ENCODE results near the gene PRRC1. TPM values are rescaled to one million over a fixed set of nuclear protein-coding genes. Genes with fewer than 3 reads are reported as not detected.

PRRC1 gene
- total RNA-seq, 2 donors from 2014 or later, result 37.0 to 44.0 TPM

DNA sequence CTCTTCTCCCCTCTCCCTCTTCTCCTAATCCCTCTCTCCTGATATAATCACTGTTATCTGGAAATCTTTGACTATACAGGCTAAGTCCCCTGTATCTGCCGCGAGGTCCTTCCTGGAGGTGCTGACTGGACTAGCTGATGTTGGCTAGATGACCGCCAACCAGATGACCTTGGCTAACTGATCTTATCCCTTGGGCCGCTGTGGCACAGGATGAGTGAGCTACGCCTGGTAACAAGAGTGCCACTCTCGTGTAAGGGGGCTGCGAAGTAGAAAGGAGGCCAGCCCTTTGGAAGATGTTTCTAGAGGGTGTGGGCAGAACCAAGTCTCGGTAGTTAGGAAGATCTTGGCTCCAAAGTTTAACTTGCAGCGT, 345 bp upstream of the PRRC1 start:
- no peaks in the 10 kb centered on the region for H3K27me3 ChIP-seq (replicated peaks; ENCODE audit: insufficient read depth)
- H3K4me3 ChIP-seq, result peak overlapping the region; percentile 46 to 92
- no peak for DNase-seq (ENCODE audit: low spot score)
- intact Hi-C loops (cut with DNase I), result no loop called here
- H3K27ac ChIP-seq, result no peak overlapping the region
- H3K36me3 ChIP-seq, result no peaks in the 10 kb centered on the region
- no peaks in the 10 kb centered on the region for H3K9me3 ChIP-seq
- WGBS, result 8% methylated on average over 9 of the region's 9 CpGs
- TF ChIP-seq, protein P1, sequence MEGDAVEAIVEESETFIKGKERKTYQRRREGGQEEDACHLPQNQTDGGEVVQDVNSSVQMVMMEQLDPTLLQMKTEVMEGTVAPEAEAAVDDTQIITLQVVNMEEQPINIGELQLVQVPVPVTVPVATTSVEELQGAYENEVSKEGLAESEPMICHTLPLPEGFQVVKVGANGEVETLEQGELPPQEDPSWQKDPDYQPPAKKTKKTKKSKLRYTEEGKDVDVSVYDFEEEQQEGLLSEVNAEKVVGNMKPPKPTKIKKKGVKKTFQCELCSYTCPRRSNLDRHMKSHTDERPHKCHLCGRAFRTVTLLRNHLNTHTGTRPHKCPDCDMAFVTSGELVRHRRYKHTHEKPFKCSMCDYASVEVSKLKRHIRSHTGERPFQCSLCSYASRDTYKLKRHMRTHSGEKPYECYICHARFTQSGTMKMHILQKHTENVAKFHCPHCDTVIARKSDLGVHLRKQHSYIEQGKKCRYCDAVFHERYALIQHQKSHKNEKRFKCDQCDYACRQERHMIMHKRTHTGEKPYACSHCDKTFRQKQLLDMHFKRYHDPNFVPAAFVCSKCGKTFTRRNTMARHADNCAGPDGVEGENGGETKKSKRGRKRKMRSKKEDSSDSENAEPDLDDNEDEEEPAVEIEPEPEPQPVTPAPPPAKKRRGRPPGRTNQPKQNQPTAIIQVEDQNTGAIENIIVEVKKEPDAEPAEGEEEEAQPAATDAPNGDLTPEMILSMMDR (IDR thresholded peaks at IDR 0.05), result no peak
- TF ChIP-seq POLR2AphosphoS5 (IDR thresholded peaks at IDR 0.05), result no peak
- no peaks in the 10 kb centered on the region for H3K4me1 ChIP-seq (replicated peaks)

DNA sequence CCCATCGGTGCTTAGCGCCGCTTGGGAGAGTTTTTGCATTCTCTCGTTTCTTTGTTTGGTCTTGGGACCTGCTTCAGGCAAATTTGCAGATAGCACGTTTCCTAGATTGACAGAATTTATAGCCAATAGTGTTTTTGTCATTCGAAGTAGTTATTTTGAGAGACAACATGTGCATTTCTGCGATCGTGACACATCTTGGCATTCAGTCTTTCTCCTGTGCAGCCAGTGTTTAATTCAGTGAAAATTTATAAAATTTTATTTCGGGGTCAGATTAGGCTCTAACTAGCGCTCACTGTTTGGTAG, 830 bp downstream of the PRRC1 start:
- intact Hi-C loops (cut with DNase I), result no loop called here
- Histone ChIP-seq H3K36me3 (no peaks in the 10 kb centered on the region), H3K27ac (peak overlapping the region in 1 of 2 donors; percentile 52), H3K4me3 (peak overlapping the region; percentile 46 to 92), H3K9me3 (no peaks in the 10 kb centered on the region), H3K4me1 (replicated peaks) (no peaks in the 10 kb centered on the region), H3K27me3 (replicated peaks; ENCODE audit: insufficient read depth) (no peaks in the 10 kb centered on the region)
- DNase-seq (ENCODE audit: low spot score), result no peak
- WGBS, result 4% methylated on average over 10 of the region's 10 CpGs
- TF ChIP-seq POLR2A (IDR thresholded peaks at IDR 0.05) (no peak), POLR2AphosphoS5 (IDR thresholded peaks at IDR 0.05) (no peak)
- TF ChIP-seq, protein P1 (IDR thresholded peaks at IDR 0.05), result no peak

- intact Hi-C loops (cut with DNase I), result no loop called here
- Histone ChIP-seq H3K27me3 (replicated peaks; ENCODE audit: insufficient read depth) (no peaks in the 10 kb centered on the region), H3K4me3 (no peak overlapping the region), H3K4me1 (replicated peaks) (no peaks in the 10 kb centered on the region), H3K27ac (no peak overlapping the region), H3K36me3 (no peaks in the 10 kb centered on the region), H3K9me3 (no peaks in the 10 kb centered on the region)
- TF ChIP-seq POLR2A (IDR thresholded peaks at IDR 0.05), result no peak
- TF ChIP-seq, protein P1 (IDR thresholded peaks at IDR 0.05), result no peak
- no peak for TF ChIP-seq POLR2AphosphoS5 (IDR thresholded peaks at IDR 0.05)
- DNase-seq (ENCODE audit: low spot score), result no peak
- 83% methylated on average over 4 of the region's 4 CpGs for WGBS
These were observed 2.1 kb downstream of the PRRC1 start for GRCh38 chr5:127519527-127519926.

- Histone ChIP-seq H3K9me3 (no peaks in the 10 kb centered on the region), H3K4me1 (replicated peaks) (no peaks in the 10 kb centered on the region), H3K4me3 (no peak overlapping the region), H3K27ac (no peak overlapping the region), H3K36me3 (no peaks in the 10 kb centered on the region), H3K27me3 (replicated peaks; ENCODE audit: insufficient read depth) (no peaks in the 10 kb centered on the region)
- DNase-seq (ENCODE audit: low spot score), result no peak
- TF ChIP-seq, protein P1 (IDR thresholded peaks at IDR 0.05), result no peak
- TF ChIP-seq POLR2AphosphoS5 (IDR thresholded peaks at IDR 0.05) (no peak), POLR2A (IDR thresholded peaks at IDR 0.05) (no peak)
- intact Hi-C loops (cut with DNase I), result no loop called here
- WGBS, result 96% methylated on average over 6 of the region's 6 CpGs
These were observed 3.8 kb downstream of the PRRC1 start for GRCh38 chr5:127521138-127521770.

GRCh38 chr5:127525181-127525580, 7.7 kb downstream of the PRRC1 start:
- no peak for DNase-seq (ENCODE audit: low spot score)
- Histone ChIP-seq H3K4me1 (replicated peaks) (no peaks in the 10 kb centered on the region), H3K36me3 (no peaks in the 10 kb centered on the region), H3K4me3 (no peak overlapping the region), H3K9me3 (no peaks in the 10 kb centered on the region), H3K27ac (no peak overlapping the region), H3K27me3 (replicated peaks; ENCODE audit: insufficient read depth) (no peaks in the 10 kb centered on the region)
- no peak for TF ChIP-seq POLR2AphosphoS5 (IDR thresholded peaks at IDR 0.05)
- TF ChIP-seq, protein P1 (IDR thresholded peaks at IDR 0.05), result no peak
- no peak for TF ChIP-seq POLR2A (IDR thresholded peaks at IDR 0.05)
- 100% methylated on average over 1 of the region's 1 CpG for WGBS
- intact Hi-C loops (cut with DNase I), result no loop called here

Measured in prostate gland (tissue), 2 donors.